Duodenal mucosa (tissue), 2 donors: ENCODE results near the gene FOXN3.

ENCODE experiments used
- H3K27ac ChIP-seq: one replicate; pipeline ENCODE4 v1.7.0; 2013; ENCODE audit warnings: low read depth, low read length
- H3K27me3 ChIP-seq, 2 donors: one replicate each; pipeline ENCODE4 v1.7.0; 2013; ENCODE audit warnings: low read length in 2 of 2, control low read depth in 1 of 2; ENCODE audit not compliant: insufficient read depth in 2 of 2, control insufficient read depth in 1 of 2
- H3K36me3 ChIP-seq, 2 donors: one replicate each; pipeline ENCODE4 v1.7.0; 2013; ENCODE audit warnings: low read length in 2 of 2, control low read depth in 1 of 2; ENCODE audit not compliant: insufficient read depth in 2 of 2, control insufficient read depth in 1 of 2
- H3K4me1 ChIP-seq, 2 donors: one replicate each; pipeline ENCODE4 v1.7.0; 2013; ENCODE audit warnings: low read length in 2 of 2, control low read depth in 1 of 2; ENCODE audit not compliant: insufficient read depth in 2 of 2, control insufficient read depth in 1 of 2
- H3K4me3 ChIP-seq, 2 donors: one replicate each; pipeline ENCODE4 v1.7.0; 2013; ENCODE audit warnings: low read length in 2 of 2, low read depth in 1 of 2
- H3K9ac ChIP-seq, 2 donors: one replicate each; pipeline ENCODE4 v1.7.0; 2013; ENCODE audit warnings: low read length in 2 of 2, low read depth in 1 of 2
- H3K9me3 ChIP-seq, 2 donors: one replicate each; pipeline ENCODE4 v1.7.0; 2013; ENCODE audit warnings: low read length in 2 of 2, control low read depth in 1 of 2; ENCODE audit not compliant: control insufficient read depth in 1 of 2

The FOXN3 gene

DNA sequence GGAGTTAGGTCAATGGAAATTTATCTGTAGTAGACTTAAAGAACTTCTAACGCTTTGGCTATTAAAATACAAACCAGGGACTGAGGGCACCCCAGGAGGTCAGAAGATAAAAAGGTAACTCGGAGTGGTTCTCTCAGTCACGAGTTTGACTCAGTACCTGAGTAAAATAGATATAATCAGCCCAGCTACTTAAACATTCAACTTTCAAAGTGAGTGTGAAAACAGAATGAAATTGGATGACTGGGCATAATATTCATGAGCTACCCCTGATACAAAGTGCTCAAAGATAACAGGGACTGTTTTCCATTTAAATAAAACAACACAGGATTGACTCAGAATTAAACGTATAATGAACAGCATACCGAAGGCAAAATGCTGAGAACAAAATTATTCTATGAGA lies 75.0 kb downstream of the FOXN3 start:
- Histone ChIP-seq H3K27ac (no peak overlapping the region), H3K4me1 (peaks cover 27 to 35% of the 10 kb centered on the region in 2 donors), H3K4me3 (no peak overlapping the region), H3K36me3 (peaks cover 0 to 14% of the 10 kb centered on the region in 2 donors), H3K9ac (no peak overlapping the region), H3K9me3 (no peaks in the 10 kb centered on the region), H3K27me3 (no peaks in the 10 kb centered on the region)

DNA sequence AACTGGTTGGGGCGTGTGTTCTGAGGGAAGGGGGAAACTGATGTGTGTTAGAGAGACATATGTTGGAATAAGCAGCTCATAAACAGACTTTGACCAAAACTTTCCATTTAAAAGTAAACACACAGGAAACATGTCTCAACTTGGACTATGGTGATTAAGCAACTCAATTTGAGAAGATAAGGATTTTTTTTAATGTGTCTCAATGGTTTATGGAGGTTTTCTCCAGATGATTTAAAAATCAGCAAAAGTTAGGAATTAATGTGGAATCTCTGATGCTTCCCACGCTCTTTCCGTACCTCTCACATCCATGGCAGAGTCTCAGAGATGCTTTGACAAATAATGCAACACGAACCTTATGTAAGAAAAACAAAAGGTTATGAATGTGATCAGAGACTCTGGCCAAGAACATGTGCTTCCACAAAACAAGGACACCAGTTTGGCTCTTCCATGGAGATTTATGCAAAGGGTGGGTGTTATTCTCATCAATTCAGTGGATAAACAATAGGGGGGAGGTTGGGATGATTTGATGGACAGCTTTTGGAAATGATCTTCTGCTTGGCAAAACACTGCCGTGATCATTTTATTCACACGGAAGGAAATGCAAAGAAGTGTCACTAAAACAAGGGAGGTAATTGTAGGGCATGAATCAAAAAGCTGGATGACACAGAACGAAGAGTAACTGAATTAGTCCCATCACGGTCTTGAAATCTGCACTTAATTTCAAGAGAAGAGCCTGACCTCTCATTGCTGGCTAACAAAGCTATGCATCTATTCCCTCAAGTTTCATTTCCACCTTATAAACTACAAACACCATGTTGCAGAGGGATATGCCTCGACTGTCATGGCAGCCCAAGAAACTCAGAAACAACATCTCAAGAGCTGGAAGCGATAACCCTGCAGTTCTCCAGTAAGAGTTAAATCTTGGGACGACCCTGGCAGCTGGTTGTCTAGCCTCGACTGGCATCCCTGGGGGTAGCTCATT lies 76.5 kb downstream of the FOXN3 start:
- Histone ChIP-seq H3K27me3 (no peaks in the 10 kb centered on the region), H3K27ac (no peak overlapping the region), H3K4me1 (peaks cover 30 to 35% of the 10 kb centered on the region in 2 donors), H3K9me3 (no peaks in the 10 kb centered on the region), H3K9ac (no peak overlapping the region), H3K4me3 (no peak overlapping the region), H3K36me3 (peaks cover 0 to 6% of the 10 kb centered on the region in 2 donors)

DNA sequence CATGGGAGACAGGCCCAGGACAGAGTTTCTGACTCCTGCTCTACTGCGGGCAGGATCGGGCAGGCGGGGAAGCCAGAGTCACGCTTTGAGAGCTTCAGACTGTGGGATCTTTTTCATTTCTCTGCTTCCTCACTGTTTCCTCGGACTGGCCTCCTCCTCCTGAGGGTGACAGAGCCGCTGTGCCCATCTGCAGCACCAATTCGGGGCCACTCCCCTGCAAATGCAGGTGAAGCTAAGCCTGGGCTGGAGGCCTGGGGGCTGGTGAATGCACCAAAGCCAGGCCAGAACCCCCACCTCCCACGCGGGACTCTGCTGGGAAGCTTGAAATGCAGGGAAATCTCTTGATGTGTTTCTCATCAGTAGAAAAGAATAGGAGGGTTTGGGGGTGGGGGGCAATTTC lies 77.5 kb downstream of the FOXN3 start:
- H3K9me3 ChIP-seq: no peaks in the 10 kb centered on the region
- H3K27me3 ChIP-seq: no peaks in the 10 kb centered on the region
- no peak overlapping the region for H3K4me3 ChIP-seq
- peaks cover 30 to 35% of the 10 kb centered on the region in 2 donors for H3K4me1 ChIP-seq
- peaks cover 0 to 6% of the 10 kb centered on the region in 2 donors for H3K36me3 ChIP-seq
- peak overlapping the region in 1 of 2 donors; percentile 40 for H3K9ac ChIP-seq
- H3K27ac ChIP-seq: no peak overlapping the region

DNA sequence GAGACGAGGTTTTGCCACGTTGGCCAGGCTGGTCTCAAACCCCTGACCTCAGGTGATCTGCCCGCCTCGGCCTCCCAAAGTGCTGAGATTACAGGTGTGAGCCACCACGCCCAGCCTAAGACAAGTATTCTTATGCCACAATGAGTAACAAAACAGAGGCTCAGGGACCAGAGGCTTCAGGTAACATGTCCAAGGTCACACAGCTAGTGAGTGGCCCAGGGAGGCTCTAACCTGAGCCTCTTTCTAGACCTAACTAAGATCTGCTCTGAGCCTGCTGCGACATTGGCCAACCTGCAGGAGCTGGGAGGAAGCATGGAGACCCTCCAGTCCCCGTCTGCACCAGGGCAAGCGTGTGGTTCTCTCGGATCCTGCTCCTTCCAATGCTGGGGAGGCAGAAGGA lies 77.9 kb downstream of the FOXN3 start:
- Histone ChIP-seq H3K9me3 (no peaks in the 10 kb centered on the region), H3K4me3 (no peak overlapping the region), H3K4me1 (peaks cover 30 to 35% of the 10 kb centered on the region in 2 donors), H3K27ac (no peak overlapping the region), H3K36me3 (peaks cover 0 to 6% of the 10 kb centered on the region in 2 donors), H3K27me3 (no peaks in the 10 kb centered on the region), H3K9ac (peak overlapping the region in 1 of 2 donors; percentile 40)

- Histone ChIP-seq H3K27ac (no peak overlapping the region), H3K27me3 (no peaks in the 10 kb centered on the region), H3K4me3 (no peak overlapping the region), H3K9me3 (no peaks in the 10 kb centered on the region), H3K4me1 (peaks cover 30 to 35% of the 10 kb centered on the region in 2 donors), H3K36me3 (no peaks in the 10 kb centered on the region), H3K9ac (no peak overlapping the region)
Observed at GRCh38 chr14:89336338-89336737, 80.7 kb downstream of the FOXN3 start.

DNA sequence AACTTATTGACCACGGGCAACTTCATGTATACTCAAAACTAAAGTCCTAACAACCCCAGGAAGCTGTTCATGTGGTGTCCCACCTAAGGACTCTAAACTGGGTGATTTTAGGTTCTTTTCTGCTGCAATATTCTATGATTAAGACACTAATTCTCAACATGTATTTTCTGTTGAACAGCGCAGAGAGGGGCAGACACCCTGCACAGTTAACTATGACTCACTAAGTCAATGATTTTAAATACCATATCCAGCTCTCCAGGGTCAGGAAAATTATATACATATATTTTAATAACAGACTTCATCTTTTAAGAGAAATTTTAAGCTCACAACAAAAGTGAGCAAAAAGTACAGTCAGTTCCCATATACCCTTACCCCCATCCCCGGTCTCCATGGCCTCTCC lies 85.0 kb downstream of the FOXN3 start:
- Histone ChIP-seq H3K27me3 (no peaks in the 10 kb centered on the region), H3K4me1 (peaks cover 0 to 2% of the 10 kb centered on the region in 2 donors), H3K27ac (no peak overlapping the region), H3K4me3 (no peak overlapping the region), H3K9me3 (no peaks in the 10 kb centered on the region), H3K9ac (no peak overlapping the region), H3K36me3 (no peaks in the 10 kb centered on the region)

DNA sequence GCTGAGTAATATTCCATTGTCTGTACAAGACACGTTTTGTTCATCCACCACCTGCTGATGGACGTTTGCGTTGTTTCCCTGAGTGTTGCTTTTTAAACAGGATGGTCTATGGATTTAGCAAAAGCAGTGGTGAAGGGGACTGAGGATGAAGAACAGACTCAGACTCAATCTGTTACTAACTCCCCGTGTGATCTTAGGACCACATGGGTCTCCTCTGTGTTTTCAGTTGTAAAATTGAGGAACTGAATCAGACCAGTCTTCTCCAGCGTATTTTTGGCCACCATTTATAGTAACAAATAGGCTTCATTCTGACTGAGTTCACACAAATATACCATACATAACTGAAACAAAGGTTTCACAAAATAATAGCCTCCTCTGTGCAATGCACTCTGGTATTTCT lies 85.6 kb downstream of the FOXN3 start:
- Histone ChIP-seq H3K9ac (no peak overlapping the region), H3K9me3 (no peaks in the 10 kb centered on the region), H3K27me3 (no peaks in the 10 kb centered on the region), H3K4me1 (no peaks in the 10 kb centered on the region), H3K27ac (no peak overlapping the region), H3K4me3 (no peak overlapping the region), H3K36me3 (no peaks in the 10 kb centered on the region)

- Histone ChIP-seq H3K36me3 (peaks cover 3 to 6% of the 10 kb centered on the region in 2 donors), H3K27me3 (no peaks in the 10 kb centered on the region), H3K4me3 (no peak overlapping the region), H3K9ac (no peak overlapping the region), H3K27ac (no peak overlapping the region), H3K9me3 (no peaks in the 10 kb centered on the region), H3K4me1 (no peaks in the 10 kb centered on the region)
Observed at GRCh38 chr14:89330236-89331002, 86.6 kb downstream of the FOXN3 start.

DNA sequence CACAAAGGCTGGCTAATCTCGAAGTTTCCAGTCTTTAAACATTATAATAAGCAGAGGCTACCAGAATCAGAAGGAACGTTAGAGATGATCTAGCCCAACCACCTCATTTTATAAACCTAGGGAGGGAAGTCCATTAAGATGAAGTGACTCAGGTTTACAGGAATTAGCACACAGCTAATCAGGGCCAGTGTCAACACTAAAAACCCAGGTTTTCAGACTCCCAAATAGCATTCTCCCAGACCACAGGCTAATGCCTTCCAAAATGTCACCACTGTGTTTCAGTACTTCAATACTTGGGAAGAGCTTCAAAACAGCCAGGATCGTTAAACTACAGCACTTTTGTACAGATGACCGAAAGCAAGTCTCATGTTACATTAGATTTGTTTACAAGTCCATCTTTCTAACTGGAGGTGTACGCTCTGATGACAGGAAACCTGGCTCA lies 89.2 kb downstream of the FOXN3 start:
- Histone ChIP-seq H3K36me3 (peaks cover 7 to 11% of the 10 kb centered on the region in 2 donors), H3K27me3 (no peaks in the 10 kb centered on the region), H3K9ac (no peak overlapping the region), H3K27ac (no peak overlapping the region), H3K4me1 (peaks cover 0 to 3% of the 10 kb centered on the region in 2 donors), H3K9me3 (no peaks in the 10 kb centered on the region), H3K4me3 (no peak overlapping the region)

DNA sequence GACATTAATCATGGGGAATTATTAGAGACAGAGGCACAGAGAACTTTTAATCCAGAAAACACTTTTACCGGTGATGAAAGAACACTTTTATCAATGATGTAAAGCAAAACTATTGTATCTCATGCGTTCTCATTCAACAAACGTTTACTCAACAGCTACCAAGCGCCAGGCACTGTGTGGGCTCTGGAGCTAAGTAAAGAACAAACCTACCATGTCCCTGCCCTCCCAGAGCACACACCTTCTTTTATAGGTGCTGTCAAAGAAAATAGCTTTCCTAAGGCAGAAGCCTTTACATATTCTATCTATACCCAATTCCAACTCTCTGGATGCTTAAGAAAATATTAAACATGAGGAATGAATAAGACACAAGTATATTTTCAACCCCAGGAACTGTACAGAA lies 91.1 kb downstream of the FOXN3 start:
- H3K4me3 ChIP-seq: no peak overlapping the region
- H3K4me1 ChIP-seq: peaks cover 0 to 3% of the 10 kb centered on the region in 2 donors
- peaks cover 7 to 11% of the 10 kb centered on the region in 2 donors for H3K36me3 ChIP-seq
- H3K27ac ChIP-seq: no peak overlapping the region
- H3K9me3 ChIP-seq: no peaks in the 10 kb centered on the region
- no peaks in the 10 kb centered on the region for H3K27me3 ChIP-seq
- H3K9ac ChIP-seq: no peak overlapping the region
